Raji (cell line): ENCODE data around the gene EEFSEC.

Source experiments
- POLR2A ChIP-seq: IDR thresholded peaks from 2 replicates; pipeline ENCODE4 v1.6.1; 2011; ENCODE audit warnings: low read depth, low read length, control low read depth; ENCODE audit not compliant: insufficient read depth

The EEFSEC gene

DNA sequence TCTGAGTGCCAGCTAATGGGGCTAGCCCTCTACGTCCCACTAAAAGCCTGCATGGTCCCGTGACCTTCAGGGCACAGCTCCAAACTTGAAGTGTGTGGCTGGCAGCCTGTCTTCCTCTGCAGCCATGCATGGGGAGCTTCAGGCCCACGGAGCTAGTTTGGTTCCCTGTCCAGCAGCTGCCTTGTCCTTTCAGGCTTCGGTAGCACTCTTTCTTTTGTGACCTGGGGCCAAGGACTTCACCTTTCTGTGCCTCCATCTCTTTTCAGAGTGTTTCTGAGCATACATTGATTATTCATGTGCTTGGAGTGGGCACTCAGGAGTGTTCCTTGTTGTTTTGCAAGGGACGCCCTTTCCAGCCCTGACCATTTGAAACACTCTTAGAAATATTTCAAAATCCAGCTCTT lies 158.2 kb downstream of the EEFSEC start:
- TF ChIP-seq POLR2A = no peak

GRCh38 chr3:128312271-128312670 lies 159.0 kb downstream of the EEFSEC start:
- TF ChIP-seq POLR2A = no peak

- no peak for TF ChIP-seq POLR2A
Measured at GRCh38 chr3:128313071-128313725, 159.9 kb downstream of the EEFSEC start.

GRCh38 chr3:128313935-128314334 lies 160.7 kb downstream of the EEFSEC start:
- TF ChIP-seq POLR2A = no peak

DNA sequence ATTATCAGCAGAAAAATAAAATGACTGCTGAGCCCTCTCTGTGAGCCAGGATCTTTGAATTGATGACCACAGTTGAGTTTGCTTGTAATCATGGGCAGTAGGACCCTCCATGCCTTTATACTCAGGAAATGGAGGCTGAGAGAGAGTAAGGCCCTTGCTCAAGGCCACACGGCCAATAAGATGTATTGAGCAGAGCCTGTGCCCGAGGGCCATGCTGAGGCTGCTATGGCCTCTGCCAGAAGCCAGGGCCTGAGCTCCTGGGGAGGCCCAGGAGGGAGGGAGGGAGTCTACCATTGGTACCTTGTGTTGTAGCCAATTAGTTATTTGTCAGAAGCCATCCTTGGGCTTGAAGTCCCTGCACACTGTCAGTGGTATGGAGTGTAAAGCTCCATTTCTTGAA lies 162.0 kb downstream of the EEFSEC start:
- no peak for TF ChIP-seq POLR2A

GRCh38 chr3:128316481-128316891 lies 163.2 kb downstream of the EEFSEC start:
- TF ChIP-seq POLR2A = no peak

DNA sequence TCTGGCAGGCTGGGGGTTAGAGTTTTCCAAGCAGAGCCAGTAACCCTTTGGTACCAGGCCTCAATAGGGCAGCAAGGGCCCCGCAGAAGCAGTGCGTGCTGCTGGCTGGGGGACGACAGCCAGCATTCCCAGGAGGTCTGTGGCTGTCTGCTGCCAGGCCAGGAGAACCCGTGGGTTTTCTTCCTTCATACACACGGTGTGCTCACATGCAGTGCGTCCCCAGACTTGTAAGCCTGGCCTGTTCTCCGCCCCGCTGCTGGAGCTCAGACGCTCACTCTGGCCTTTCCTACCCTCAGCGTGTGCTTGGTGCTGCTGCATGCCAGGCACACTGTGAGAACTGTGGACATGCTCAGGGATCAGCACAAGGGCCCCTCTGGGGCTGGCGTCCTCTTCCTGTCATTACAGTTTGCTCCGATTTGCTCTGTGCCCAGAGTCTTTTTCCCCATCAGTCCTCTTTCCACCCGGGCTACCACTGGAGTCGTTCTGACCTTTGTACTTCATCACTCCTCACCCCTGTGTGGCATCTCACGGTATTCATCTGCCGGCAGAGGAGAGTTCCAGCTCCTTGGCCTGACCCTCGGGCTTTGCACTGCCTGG lies 163.9 kb downstream of the EEFSEC start:
- TF ChIP-seq POLR2A = no peak

GRCh38 chr3:128317698-128318231 lies 164.5 kb downstream of the EEFSEC start:
- TF ChIP-seq POLR2A = no peak

DNA sequence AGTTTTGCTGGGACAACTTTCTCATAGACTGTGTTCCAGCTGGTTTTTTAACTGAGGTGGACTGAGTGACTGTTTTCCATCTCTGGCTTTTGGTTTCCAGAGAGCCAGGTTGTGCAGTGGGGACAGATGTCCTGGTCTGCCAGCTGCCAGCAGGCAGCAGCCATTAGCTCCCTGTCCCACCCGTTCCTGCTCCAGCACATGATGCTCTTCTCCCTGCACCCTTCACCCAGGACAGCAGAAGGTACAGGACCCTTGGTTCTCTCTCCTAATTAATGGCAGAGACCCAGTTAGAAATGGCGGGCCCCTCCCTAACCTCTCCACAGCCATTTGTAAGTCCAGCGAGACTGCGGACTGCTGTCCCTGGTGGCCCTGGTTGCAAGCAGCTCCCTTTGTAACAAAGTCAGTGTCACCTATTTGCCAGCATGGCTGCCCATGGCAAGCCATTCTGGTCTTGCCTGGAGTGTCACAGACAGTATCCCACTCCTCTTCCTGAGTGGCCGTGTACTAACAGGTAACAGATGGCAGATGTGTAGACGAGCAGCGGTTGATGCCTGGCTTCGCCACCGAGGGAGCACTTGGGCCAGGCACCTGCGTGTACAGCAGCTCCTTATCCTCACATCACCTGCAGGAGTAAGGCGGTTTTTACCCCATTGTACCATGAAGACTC lies 165.1 kb downstream of the EEFSEC start:
- no peak for TF ChIP-seq POLR2A

DNA sequence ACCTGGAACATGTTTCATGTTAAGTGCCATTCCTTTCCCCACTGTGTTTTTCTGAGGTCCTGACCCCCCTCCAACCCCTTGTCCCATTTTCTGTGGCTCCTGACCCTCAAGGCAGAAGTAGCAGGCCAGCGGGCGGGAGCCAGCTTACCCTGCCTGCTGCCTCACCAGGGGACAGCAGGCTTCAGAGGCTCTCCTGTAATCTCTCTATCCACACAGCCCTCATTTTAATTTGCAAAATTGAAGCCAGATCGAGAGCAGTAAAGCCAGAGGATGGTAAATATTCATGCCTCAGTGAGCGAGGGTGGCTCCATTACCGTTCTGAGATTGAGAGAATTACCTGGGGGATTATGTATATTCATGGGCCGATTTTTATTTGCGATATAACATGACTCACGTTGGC lies 165.8 kb downstream of the EEFSEC start:
- no peak for TF ChIP-seq POLR2A

DNA sequence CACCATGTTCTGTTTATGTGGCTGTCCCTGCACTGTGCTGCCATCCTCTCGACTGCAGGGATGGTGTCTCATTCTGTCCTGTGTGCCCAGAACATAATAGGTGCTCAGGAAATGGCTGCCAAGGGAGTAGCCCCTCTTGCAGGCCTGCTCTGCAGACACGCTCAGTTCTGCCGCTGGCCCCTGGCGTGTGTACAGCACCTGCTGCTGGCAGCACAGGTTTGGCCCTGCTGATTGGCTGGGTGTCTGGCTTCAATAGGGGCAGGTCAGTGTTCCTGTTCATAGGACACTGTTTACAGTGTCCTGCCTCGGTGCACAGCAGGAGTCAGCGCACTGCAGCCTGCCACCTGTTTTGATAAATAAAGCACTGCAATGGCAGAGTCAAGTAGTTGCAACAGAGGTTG lies 166.5 kb downstream of the EEFSEC start:
- no peak for TF ChIP-seq POLR2A

GRCh38 chr3:128320551-128321340 lies 167.5 kb downstream of the EEFSEC start:
- no peak for TF ChIP-seq POLR2A

GRCh38 chr3:128321418-128321817 lies 168.1 kb downstream of the EEFSEC start:
- no peak for TF ChIP-seq POLR2A

GRCh38 chr3:128322030-128323022 lies 169.0 kb downstream of the EEFSEC start:
- no peak for TF ChIP-seq POLR2A
